MCF 10A (cell line): ENCODE data around the gene DYRK2. TPM values are rescaled to one million over a fixed set of nuclear protein-coding genes. Genes with fewer than 3 reads are reported as not detected.

ENCODE experiments used
- BruUV-seq: library from RNA; stranded (reverse); fragments of 400-500 nt; replicated peaks from 2 replicates; lab custom pipeline; 2021; lab: Mats Ljungman, UMichigan
- CTCF ChIA-PET: fragments of 300-600 bp; sonication (Branson Sonifier 250); formaldehyde crosslinking; extraction: SDS; loops from one replicate; lab custom pipeline; 2021; ENCODE audit warnings: antibody characterized with exemption, inconsistent platforms; lab: Yijun Ruan, JAX
- POLR2A ChIA-PET: fragments of 300-600, 350-650 bp; sonication (Branson Sonifier 250); formaldehyde crosslinking; extraction: SDS; loops from one replicate; lab custom pipeline; 2020; ENCODE audit warnings: antibody characterized with exemption, inconsistent platforms; lab: Yijun Ruan, JAX
- DNase-seq: peaks from one replicate; pipeline ENCODE4 v3.0.0-alpha.2; 2018; ENCODE audit not compliant: unreplicated experiment
- H3K27ac Mint-ChIP-seq: one replicate; pipeline ENCODE4 v1.8.0; 2022; ENCODE audit warnings: mild to moderate bottlenecking, low read depth, mixed read lengths; ENCODE audit not compliant: unreplicated experiment
- H3K27me3 Mint-ChIP-seq: one replicate; pipeline ENCODE4 v1.8.0; 2022; ENCODE audit warnings: mixed read lengths; ENCODE audit not compliant: insufficient read depth, unreplicated experiment
- H3K36me3 Mint-ChIP-seq: one replicate; pipeline ENCODE4 v1.8.0; 2022; ENCODE audit warnings: mild to moderate bottlenecking, moderate library complexity, mixed read lengths; ENCODE audit not compliant: insufficient read depth, unreplicated experiment
- H3K4me1 Mint-ChIP-seq: one replicate; pipeline ENCODE4 v1.8.0; 2022; ENCODE audit warnings: mixed read lengths; ENCODE audit not compliant: insufficient read depth, unreplicated experiment
- H3K4me3 Mint-ChIP-seq: one replicate; pipeline ENCODE4 v1.8.0; 2022; ENCODE audit warnings: mild to moderate bottlenecking, moderate library complexity, mixed read lengths; ENCODE audit not compliant: unreplicated experiment
- H3K9me3 Mint-ChIP-seq: one replicate; pipeline ENCODE4 v1.8.0; 2022; ENCODE audit warnings: mixed read lengths; ENCODE audit not compliant: unreplicated experiment
- intact Hi-C: fragments of 100-400 bp; cut with micrococcal nuclease; formaldehyde crosslinking; loops from 2 replicates; pipeline ENCODE4 v1.14.1; 2022
- total RNA-seq: library from RNA; stranded (reverse); gene quantifications from 2 replicates; pipeline ENCODE4 v1.2.3, GENCODE V29; 2022
- TF ChIP-seq, protein P1 (sequence below): fragments of 200-600 bp; IDR thresholded peaks from one replicate; pipeline ENCODE4 v1.8.0; 2022; ENCODE audit warnings: antibody characterized with exemption, mild to moderate bottlenecking; ENCODE audit not compliant: unreplicated experiment

DYRK2 gene
- total RNA-seq, 1 experiment from 2014 or later, result 24.6 TPM

DNA sequence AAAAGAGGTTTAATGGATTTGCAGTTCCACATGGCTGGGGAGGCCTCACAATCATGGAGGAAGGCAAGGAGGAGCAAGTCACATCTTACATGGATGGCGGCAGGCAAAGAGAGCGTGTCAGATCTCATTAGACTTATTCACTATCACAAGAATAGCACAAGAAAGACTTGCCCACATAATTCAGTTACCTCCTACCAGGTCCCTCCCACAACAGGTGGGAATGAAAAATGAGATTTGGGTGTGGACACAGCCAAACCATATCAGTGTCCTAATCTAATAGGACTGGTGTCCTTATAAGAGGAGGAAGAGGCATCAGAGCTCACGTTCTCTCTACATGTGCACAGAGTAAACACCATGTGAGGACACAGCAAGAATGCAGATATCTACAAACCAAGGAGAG, 25.9 kb downstream of the DYRK2 start:
- Mint-ChIP-seq H3K36me3 (peaks cover 5% of the 10 kb centered on the region), H3K9me3 (peaks cover 11% of the 10 kb centered on the region), H3K27ac (no peak overlapping the region), H3K27me3 (no peaks in the 10 kb centered on the region), H3K4me3 (no peak overlapping the region), H3K4me1 (peaks cover 6% of the 10 kb centered on the region)
- no peak for DNase-seq
- intact Hi-C loops, result no loop called here
- TF ChIP-seq, protein P1, sequence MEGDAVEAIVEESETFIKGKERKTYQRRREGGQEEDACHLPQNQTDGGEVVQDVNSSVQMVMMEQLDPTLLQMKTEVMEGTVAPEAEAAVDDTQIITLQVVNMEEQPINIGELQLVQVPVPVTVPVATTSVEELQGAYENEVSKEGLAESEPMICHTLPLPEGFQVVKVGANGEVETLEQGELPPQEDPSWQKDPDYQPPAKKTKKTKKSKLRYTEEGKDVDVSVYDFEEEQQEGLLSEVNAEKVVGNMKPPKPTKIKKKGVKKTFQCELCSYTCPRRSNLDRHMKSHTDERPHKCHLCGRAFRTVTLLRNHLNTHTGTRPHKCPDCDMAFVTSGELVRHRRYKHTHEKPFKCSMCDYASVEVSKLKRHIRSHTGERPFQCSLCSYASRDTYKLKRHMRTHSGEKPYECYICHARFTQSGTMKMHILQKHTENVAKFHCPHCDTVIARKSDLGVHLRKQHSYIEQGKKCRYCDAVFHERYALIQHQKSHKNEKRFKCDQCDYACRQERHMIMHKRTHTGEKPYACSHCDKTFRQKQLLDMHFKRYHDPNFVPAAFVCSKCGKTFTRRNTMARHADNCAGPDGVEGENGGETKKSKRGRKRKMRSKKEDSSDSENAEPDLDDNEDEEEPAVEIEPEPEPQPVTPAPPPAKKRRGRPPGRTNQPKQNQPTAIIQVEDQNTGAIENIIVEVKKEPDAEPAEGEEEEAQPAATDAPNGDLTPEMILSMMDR, result no peak
- CTCF ChIA-PET, result interaction anchor here (1.0 kb wide), 1 partner anchor 10 kb away, joined by 4 read pairs; no protein-coding TSS in a partner anchor
- BruUV-seq, result no TSS peak
- POLR2A ChIA-PET, result no interaction called here

- Mint-ChIP-seq H3K36me3 (peaks cover 5% of the 10 kb centered on the region), H3K4me3 (no peak overlapping the region), H3K9me3 (peaks cover 11% of the 10 kb centered on the region), H3K27ac (no peak overlapping the region), H3K4me1 (peaks cover 21% of the 10 kb centered on the region), H3K27me3 (no peaks in the 10 kb centered on the region)
- ChIA-PET POLR2A (interaction anchor here (0.7 to 1.6 kb wide), 4 partner anchors 16 to 1546 kb away, joined by 3 to 8 read pairs (median 4); no protein-coding TSS in a partner anchor), CTCF (interaction anchor here (0.6 to 1.0 kb wide), 2 partner anchors 21 to 27 kb away, joined by 3 read pairs; no protein-coding TSS in a partner anchor)
- intact Hi-C loops, result no loop called here
- no TSS peak for BruUV-seq
- TF ChIP-seq, protein P1, result no peak
- no peak for DNase-seq
Observed at GRCh38 chr12:67676624-67677023, 28.1 kb downstream of the DYRK2 start.

DNA sequence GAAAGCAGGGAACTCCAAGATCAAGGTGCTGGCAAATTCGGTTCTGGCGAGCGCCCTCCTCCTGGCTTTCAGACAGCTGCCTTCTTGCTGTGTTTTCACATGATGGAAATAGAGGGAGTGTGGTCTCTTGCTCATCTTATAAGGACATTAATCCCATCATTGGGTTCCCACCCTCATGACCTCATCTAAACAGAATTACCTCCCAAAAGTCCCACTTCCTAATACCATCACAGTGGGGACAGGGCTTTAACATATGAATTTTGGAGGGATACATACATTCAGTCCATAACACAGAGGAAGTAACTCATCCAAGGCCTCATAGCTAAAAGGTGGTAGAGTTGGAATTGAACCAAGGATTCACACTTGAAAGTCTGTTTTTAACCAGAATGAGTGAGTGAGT, 28.6 kb downstream of the DYRK2 start:
- Mint-ChIP-seq H3K4me1 (peaks cover 26% of the 10 kb centered on the region), H3K9me3 (peaks cover 11% of the 10 kb centered on the region), H3K4me3 (no peak overlapping the region), H3K36me3 (peaks cover 5% of the 10 kb centered on the region), H3K27me3 (no peaks in the 10 kb centered on the region), H3K27ac (no peak overlapping the region)
- ChIA-PET CTCF (interaction anchor here (0.6 to 1.0 kb wide), 3 partner anchors 21 to 137 kb away, joined by 3 read pairs; no protein-coding TSS in a partner anchor), POLR2A (interaction anchor here (0.6 to 1.6 kb wide), 4 partner anchors 8 to 1546 kb away, joined by 3 to 8 read pairs (median 4); no protein-coding TSS in a partner anchor)
- no TSS peak for BruUV-seq
- TF ChIP-seq, protein P1, result no peak
- no peak for DNase-seq
- intact Hi-C loops, result no loop called here

- DNase-seq, result peak; percentile 90
- no peaks in the 10 kb centered on the region for H3K36me3 Mint-ChIP-seq
- CTCF ChIA-PET, result no interaction called here
Observed at GRCh38 chr12:67681105-67681778, 32.7 kb downstream of the DYRK2 start.

More at GRCh38 chr12:67681105-67681778, 32.7 kb downstream of the DYRK2 start:
- no TSS peak for BruUV-seq
- TF ChIP-seq, protein P1, result no peak
- Mint-ChIP-seq H3K27ac (peak overlapping the region; percentile 17), H3K4me1 (peaks cover 26% of the 10 kb centered on the region), H3K27me3 (no peaks in the 10 kb centered on the region), H3K4me3 (no peak overlapping the region), H3K9me3 (no peaks in the 10 kb centered on the region)
- intact Hi-C loops, result no loop called here
- POLR2A ChIA-PET, result interaction anchor here (0.6 to 1.4 kb wide), 6 partner anchors 17 to 662 kb away, joined by 3 to 7 read pairs (median 4); partner anchors contain the start of gene CAND1
